Measurements from ENCODE around the gene MYO18B. TPM values are rescaled to one million over a fixed set of nuclear protein-coding genes. Genes with fewer than 3 reads are reported as not detected.
A peak's percentile ranks its signal among the peaks of the same experiment; 100 is the strongest.

The MYO18B gene
- total RNA-seq, 1 donor: under 0.01 TPM

DNA sequence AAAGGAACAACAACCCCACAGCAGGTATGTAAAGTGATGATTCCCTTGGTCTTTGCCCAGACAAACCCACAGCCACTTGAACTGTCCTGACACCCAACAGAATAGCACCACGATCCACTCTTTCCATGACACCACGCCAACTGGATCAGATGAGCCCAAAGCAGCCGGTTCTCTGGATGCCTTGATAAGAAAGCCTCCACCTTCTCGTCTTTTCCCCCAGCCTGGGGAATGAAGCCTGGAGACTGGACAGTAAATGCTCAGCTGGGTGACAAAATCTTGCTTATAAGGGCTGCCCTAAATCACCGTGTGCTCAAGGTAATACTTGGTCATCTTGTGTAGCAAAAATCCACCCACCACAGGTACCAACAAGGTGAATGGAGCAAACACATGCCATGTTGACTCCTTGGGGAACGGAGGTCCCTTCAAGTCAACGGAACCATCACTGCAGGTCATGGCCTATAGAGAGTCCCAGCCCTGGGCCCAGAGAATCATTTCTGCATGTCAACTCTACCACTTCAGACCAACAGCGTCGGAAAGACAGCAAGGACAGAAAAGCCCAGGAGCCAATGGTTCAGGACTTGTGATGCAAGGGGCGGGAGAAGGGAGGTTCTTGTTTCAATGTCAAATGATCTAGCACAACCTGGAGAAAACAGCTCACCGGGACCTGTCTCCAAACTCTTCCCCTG, 2.2 kb upstream of the MYO18B start:
- TF ChIP-seq, protein P1, sequence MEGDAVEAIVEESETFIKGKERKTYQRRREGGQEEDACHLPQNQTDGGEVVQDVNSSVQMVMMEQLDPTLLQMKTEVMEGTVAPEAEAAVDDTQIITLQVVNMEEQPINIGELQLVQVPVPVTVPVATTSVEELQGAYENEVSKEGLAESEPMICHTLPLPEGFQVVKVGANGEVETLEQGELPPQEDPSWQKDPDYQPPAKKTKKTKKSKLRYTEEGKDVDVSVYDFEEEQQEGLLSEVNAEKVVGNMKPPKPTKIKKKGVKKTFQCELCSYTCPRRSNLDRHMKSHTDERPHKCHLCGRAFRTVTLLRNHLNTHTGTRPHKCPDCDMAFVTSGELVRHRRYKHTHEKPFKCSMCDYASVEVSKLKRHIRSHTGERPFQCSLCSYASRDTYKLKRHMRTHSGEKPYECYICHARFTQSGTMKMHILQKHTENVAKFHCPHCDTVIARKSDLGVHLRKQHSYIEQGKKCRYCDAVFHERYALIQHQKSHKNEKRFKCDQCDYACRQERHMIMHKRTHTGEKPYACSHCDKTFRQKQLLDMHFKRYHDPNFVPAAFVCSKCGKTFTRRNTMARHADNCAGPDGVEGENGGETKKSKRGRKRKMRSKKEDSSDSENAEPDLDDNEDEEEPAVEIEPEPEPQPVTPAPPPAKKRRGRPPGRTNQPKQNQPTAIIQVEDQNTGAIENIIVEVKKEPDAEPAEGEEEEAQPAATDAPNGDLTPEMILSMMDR (IDR thresholded peaks at IDR 0.05; ENCODE audit: insufficient read depth, low read depth, low read length): no peak
- no peak for DNase-seq (ENCODE audit: low read depth)
- no peak overlapping the region for H3K4me3 ChIP-seq (ENCODE audit: low read depth, low read length)

DNA sequence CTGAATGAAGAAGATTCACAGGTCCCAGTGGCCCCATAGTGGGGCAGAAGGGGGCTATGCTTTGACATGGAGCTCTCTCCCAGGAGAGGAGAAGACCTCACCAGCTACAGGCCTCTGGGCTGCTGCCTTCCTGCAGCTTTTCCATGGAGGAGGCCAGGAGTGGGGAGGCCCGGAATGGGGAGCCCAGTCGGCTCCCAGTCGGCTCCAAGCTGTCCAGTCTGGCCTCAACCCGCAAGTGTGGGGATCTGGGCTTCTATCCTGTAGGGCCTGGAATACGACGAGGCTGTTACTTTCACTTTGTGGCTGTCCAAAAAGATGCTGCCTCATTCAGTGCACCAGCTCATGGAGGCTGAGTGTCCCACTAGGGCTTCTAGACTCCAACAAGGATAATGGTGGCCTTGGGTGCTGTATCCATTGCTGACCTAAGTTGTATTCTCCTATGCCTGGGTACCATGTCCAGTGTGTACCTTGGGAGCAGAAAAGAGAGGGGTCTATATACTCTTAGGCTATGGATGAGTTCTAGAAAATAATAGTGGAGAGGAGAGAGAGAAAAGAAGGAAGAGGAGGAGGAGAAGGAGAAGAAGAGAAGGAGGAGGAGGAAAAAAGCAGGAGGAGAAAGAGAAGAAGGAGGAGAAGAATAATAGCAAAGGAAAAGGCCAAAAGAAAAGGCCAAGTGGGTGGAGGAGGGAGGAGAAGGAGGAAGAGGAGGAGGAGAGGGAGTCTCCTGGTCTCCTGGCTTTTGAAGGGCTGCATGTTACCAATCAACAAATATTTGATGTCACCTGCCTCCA, 1.1 kb downstream of the MYO18B start:
- H3K4me3 ChIP-seq (ENCODE audit: low read depth, low read length): no peak overlapping the region
- no peak for DNase-seq (ENCODE audit: low read depth)
- TF ChIP-seq, protein P1 (IDR thresholded peaks at IDR 0.05; ENCODE audit: insufficient read depth, low read depth, low read length): no peak

DNA sequence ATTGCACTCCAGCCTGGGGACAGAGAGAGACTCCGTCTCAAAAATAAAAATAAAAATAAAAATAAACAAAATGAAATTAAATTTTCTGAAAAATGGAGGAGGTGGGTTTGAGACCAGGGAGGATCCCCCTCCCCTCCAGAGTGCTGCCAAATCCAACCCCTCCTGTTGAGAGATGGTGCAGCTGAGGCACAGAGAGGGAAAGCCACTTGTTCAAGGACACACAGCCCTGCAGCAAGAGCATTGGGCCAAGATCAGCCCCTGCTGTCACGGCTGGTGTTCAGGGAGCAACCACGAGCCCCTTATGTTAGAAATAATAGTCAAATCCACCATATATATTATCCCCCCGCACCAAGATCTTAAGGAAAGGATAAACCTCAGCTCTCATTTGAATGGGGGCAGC, 2.7 kb downstream of the MYO18B start:
- TF ChIP-seq, protein P1 (IDR thresholded peaks at IDR 0.05; ENCODE audit: insufficient read depth, low read depth, low read length): no peak
- H3K4me3 ChIP-seq (ENCODE audit: low read depth, low read length): no peak overlapping the region
- DNase-seq (ENCODE audit: low read depth): no peak

DNA sequence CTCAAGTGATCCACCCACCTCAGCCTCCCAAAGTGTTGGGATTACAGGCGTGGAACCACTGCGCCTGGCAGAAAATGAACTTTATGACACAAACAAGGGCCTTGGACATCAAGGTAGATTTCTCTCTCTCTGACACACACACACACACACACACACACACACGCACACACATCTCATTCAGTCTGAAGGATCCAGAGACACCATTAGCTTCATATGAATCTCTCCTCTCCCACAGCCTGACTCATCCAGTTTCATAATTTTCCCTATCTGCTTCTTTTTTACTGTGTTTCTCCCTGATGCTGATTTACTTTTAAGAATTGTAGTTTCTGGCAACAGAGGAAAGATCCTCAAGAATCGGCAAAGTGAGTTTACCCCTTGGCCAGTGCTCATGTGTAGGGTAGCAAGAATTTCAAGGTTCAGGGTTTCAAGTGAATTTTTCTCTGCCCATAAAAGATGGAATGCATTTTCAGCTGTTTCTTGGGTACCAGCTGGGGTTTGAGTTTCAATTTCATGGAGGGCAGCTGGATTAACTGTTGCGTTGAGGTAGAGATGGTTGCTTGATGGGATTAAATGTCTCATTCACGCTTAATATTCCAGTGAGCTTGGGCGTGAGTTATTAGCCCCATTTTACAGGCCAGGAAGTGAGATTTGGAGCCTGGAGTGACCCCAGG, 3.5 kb downstream of the MYO18B start:
- TF ChIP-seq, protein P1 (IDR thresholded peaks at IDR 0.05; ENCODE audit: insufficient read depth, low read depth, low read length): no peak
- peak; percentile 65 for DNase-seq (ENCODE audit: low read depth)
- no peak overlapping the region for H3K4me3 ChIP-seq (ENCODE audit: low read depth, low read length)

DNA sequence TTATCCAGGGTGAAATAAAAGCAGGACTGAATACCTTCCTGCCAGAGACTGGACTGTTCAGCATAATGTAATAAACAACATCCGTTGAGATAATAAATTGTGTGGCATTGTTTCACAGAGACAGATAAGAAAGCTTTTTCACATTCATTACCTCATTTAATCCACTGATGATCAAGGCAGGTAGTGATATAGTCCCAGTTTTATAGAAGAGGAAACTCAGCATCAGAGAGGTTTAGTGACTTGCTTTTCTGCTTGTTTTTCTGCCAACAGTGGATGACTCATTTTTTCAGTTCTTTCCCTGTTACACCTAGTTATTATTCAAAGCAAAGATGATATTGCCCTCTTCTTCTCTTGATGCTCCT, 4.0 kb downstream of the MYO18B start:
- DNase-seq (ENCODE audit: low read depth): peak; percentile 20
- no peak overlapping the region for H3K4me3 ChIP-seq (ENCODE audit: low read depth, low read length)
- TF ChIP-seq, protein P1 (IDR thresholded peaks at IDR 0.05; ENCODE audit: insufficient read depth, low read depth, low read length): no peak

DNA sequence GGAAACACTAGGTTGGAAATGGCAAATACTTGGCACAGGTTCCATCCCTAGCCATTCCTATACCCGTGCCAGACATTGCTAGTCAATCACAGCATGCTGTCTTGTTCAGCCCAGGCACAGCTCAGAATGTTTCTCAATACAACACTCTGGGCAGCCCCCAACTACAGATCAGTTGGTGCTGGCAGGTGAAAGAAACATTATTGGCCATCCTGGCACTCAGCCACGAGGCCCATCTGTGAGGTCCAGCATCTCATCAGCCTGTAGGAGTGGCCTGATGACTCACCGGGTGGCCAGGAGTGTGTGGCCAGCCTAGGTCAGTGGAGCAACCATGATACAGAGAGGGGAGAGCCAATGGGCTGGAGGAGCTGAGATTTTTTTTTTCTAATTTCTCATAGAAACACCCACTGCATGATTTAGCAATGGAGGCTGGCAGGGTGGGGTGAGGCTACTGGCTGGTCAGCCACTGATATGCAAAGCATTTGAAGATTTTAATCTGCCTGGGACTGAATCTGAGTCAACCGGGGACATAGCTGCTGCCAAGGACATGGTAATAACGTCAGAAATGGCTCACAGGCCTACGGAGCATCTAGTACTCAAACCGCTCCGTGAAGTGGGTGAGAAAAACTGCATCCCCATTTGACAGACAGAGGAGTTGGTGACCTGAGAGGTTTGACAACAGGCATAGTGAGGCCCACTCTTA, 5.4 kb downstream of the MYO18B start:
- H3K4me3 ChIP-seq (ENCODE audit: low read depth, low read length): no peak overlapping the region

More for the DNA sequence above, 5.4 kb downstream of the MYO18B start:
- TF ChIP-seq, protein P1 (IDR thresholded peaks at IDR 0.05; ENCODE audit: insufficient read depth, low read depth, low read length): no peak
- peak; percentile 93 for DNase-seq (ENCODE audit: low read depth)
